CMK (cell line): ENCODE data around the gene RAB3GAP1.
A peak's percentile ranks its signal among the peaks of the same experiment; 100 is the strongest.
"Not testable (repeated sequence)": the region's sequence is repeated elsewhere in the genome, so short reads cannot be mapped to it uniquely, and the experiment has no call there.

Source experiments
- DNase-seq: peaks from one replicate; pipeline ENCODE4 v3.0.0-alpha.2; 2010; ENCODE audit warnings: low read depth

RAB3GAP1 gene

GRCh38 chr2:135052042-135052876 is at the start of gene RAB3GAP1:
Gene RAB3GAP1, plus strand, starts transcription at chr2:135052292. Its CDS starts 16 bp downstream, at chr2:135052308.
- peak; percentile 59 for DNase-seq

- no peak for DNase-seq
These were observed 49.3 kb upstream of the RAB3GAP1 start for GRCh38 chr2:135002836-135003235.

- DNase-seq: peak; percentile 9
These were observed 47.9 kb upstream of the RAB3GAP1 start for GRCh38 chr2:135004005-135004746.

GRCh38 chr2:135005753-135006152 is 46.3 kb upstream of the RAB3GAP1 start:
- DNase-seq: no peak

- no peak for DNase-seq
These were observed 42.8 kb upstream of the RAB3GAP1 start for GRCh38 chr2:135009339-135009738.

- no peak for DNase-seq
These were observed 41.7 kb upstream of the RAB3GAP1 start for GRCh38 chr2:135010200-135010942.

- no peak for DNase-seq
These were observed 40.5 kb upstream of the RAB3GAP1 start for GRCh38 chr2:135011633-135012032.

- DNase-seq: no peak
These were observed 30.5 kb upstream of the RAB3GAP1 start for GRCh38 chr2:135021618-135022017.

GRCh38 chr2:135022952-135023880 is 28.9 kb upstream of the RAB3GAP1 start:
- DNase-seq: no peak

GRCh38 chr2:135023886-135024485 is 28.1 kb upstream of the RAB3GAP1 start:
- DNase-seq: no peak

- no peak for DNase-seq
These were observed 22.5 kb upstream of the RAB3GAP1 start for GRCh38 chr2:135029481-135030134.

GRCh38 chr2:135030826-135031225 is 21.3 kb upstream of the RAB3GAP1 start:
- DNase-seq: no peak

- DNase-seq: not testable (repeated sequence)
These were observed 18.9 kb upstream of the RAB3GAP1 start for GRCh38 chr2:135033216-135033615.

GRCh38 chr2:135037831-135038230 is 14.3 kb upstream of the RAB3GAP1 start:
- DNase-seq: no peak

- no peak for DNase-seq
These were observed 8.7 kb upstream of the RAB3GAP1 start for GRCh38 chr2:135043345-135043744.

- DNase-seq: no peak
These were observed 4.8 kb upstream of the RAB3GAP1 start, which contains the start of gene MAP3K19 for GRCh38 chr2:135047300-135047699. Gene MAP3K19, minus strand, starts transcription at chr2:135047447. Its CDS starts 22,800 bp downstream, at chr2:135024647.

- no peak for DNase-seq
These were observed 4.0 kb upstream of the RAB3GAP1 start for GRCh38 chr2:135048122-135048521.

- DNase-seq: no peak
These were observed 2.0 kb upstream of the RAB3GAP1 start for GRCh38 chr2:135050132-135050531.

GRCh38 chr2:135050684-135051083 is 1.4 kb upstream of the RAB3GAP1 start:
- DNase-seq: no peak

- no peak for DNase-seq
These were observed 944 bp downstream of the RAB3GAP1 start for GRCh38 chr2:135052997-135053474.
